Subcutaneous adipose tissue (tissue), 4 donors: ENCODE measurements around the gene XRCC5. TPM values are rescaled to one million over a fixed set of nuclear protein-coding genes. Genes with fewer than 3 reads are reported as not detected.

Experiments used
- CTCF ChIP-seq: fragments of 450-650 bp; IDR thresholded peaks from one replicate; pipeline ENCODE4 v1.5.1; 2016; ENCODE audit warnings: low read depth, mild to moderate bottlenecking, control low read depth, antibody characterized with exemption, moderate library complexity
- total RNA-seq, 4 donors: library from RNA; depleted of rRNA; stranded (reverse); fragments of >200 nt; gene quantifications; one replicate each; pipeline ENCODE4 v1.1.0, GENCODE V29; 2016

Gene XRCC5
- 100 to 1,000 TPM; 113 to 171 (median 132) TPM for total RNA-seq

- no peak for TF ChIP-seq CTCF
These were observed at the start of gene XRCC5 for GRCh38 chr2:216108967-216109921. Gene XRCC5, plus strand, starts transcription at chr2:216109348. Its CDS starts 89 bp downstream, at chr2:216109437.

GRCh38 chr2:216064014-216064630 is 45.0 kb upstream of the XRCC5 start:
- TF ChIP-seq CTCF = no peak

- TF ChIP-seq CTCF = no peak
These were observed 44.5 kb upstream of the XRCC5 start for GRCh38 chr2:216064665-216065064.

- TF ChIP-seq CTCF = no peak
These were observed 42.9 kb upstream of the XRCC5 start for GRCh38 chr2:216066230-216066629.

GRCh38 chr2:216069028-216069427 is 40.1 kb upstream of the XRCC5 start:
- TF ChIP-seq CTCF = no peak

GRCh38 chr2:216070195-216070594 is 39.0 kb upstream of the XRCC5 start:
- no peak for TF ChIP-seq CTCF

- no peak for TF ChIP-seq CTCF
These were observed 37.9 kb upstream of the XRCC5 start for GRCh38 chr2:216071111-216071851.
